ENCODE measurements around the gene STAG1. TPM values are rescaled to one million over a fixed set of nuclear protein-coding genes. Genes with fewer than 3 reads are reported as not detected.

The STAG1 gene
- total RNA-seq, 1 experiment from 2014 or later = 34.6 TPM

DNA sequence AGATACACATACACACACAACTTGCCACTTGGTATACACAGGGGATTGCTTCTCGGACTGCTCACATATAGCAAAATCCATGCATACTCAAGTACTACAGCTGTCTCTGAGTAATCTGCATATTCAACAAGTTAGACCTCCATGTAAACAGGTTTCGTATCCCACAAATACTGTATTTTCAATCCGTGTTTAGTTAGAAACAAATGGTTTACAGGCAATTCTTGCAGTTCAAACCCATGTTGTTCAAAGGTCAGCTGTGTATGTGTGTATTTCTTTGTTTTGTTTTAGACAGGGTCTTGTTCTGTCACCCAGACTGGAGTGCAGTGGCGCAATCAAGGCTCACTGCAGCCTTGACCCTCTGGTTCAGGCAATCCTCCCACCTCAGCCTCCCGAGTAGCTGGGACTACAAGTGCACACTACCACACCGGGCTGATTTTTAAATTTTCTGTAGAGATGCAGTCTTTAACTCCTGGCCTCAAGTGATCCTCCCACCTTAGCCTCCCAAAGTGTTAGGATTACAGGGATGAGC is 253.2 kb downstream of the STAG1 start:
- no peak overlapping the region for H3K56ac ChIP-seq (ENCODE audit: insufficient read length, low read depth, low read length)
- DNase-seq = no peak
- no peaks in the 10 kb centered on the region for H3K27me3 Mint-ChIP-seq (ENCODE audit: low read depth)
- H3T11ph ChIP-seq (ENCODE audit: low read length) = no peak overlapping the region
- peaks cover 5 to 14% (median 7%) of the 10 kb centered on the region in 3 experiments; a peak in 5 of 7 replicates for H3K36me3 Mint-ChIP-seq (ENCODE audit: insufficient read depth in 1 of 3, low read depth in 3 of 3)
- H3K18ac ChIP-seq (ENCODE audit: insufficient read length, low read depth, low read length) = no peak overlapping the region
- H2AK5ac ChIP-seq (ENCODE audit: insufficient read length, low read length) = no peak overlapping the region
- no peak overlapping the region for H3K23ac ChIP-seq (ENCODE audit: insufficient read length, low read depth, low read length)
- no peaks in the 10 kb centered on the region for H3K9me3 ChIP-seq (ENCODE audit: control insufficient read depth, low read depth, low read length)
- TF ChIP-seq, protein P1, sequence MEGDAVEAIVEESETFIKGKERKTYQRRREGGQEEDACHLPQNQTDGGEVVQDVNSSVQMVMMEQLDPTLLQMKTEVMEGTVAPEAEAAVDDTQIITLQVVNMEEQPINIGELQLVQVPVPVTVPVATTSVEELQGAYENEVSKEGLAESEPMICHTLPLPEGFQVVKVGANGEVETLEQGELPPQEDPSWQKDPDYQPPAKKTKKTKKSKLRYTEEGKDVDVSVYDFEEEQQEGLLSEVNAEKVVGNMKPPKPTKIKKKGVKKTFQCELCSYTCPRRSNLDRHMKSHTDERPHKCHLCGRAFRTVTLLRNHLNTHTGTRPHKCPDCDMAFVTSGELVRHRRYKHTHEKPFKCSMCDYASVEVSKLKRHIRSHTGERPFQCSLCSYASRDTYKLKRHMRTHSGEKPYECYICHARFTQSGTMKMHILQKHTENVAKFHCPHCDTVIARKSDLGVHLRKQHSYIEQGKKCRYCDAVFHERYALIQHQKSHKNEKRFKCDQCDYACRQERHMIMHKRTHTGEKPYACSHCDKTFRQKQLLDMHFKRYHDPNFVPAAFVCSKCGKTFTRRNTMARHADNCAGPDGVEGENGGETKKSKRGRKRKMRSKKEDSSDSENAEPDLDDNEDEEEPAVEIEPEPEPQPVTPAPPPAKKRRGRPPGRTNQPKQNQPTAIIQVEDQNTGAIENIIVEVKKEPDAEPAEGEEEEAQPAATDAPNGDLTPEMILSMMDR (conservative IDR thresholded peaks at IDR 0.05) = no peak
- H3K27me3 ChIP-seq (ENCODE audit: insufficient read depth, low read length) = no peaks in the 10 kb centered on the region
- no peaks in the 10 kb centered on the region for H4K20me1 ChIP-seq (ENCODE audit: control insufficient read depth, insufficient read depth, insufficient read length)
- no peaks in the 10 kb centered on the region for H3K9me3 Mint-ChIP-seq
- no peak overlapping the region for H3K27ac ChIP-seq (ENCODE audit: insufficient read length, low read depth, low read length)
- H3K27ac Mint-ChIP-seq = no peak overlapping the region; a peak in 1 of 7 replicates
- H2BK5ac ChIP-seq (ENCODE audit: insufficient read length, low read length) = no peak overlapping the region
- H3K4me1 Mint-ChIP-seq = no peaks in the 10 kb centered on the region
- H3K9ac ChIP-seq (ENCODE audit: extremely low read depth, insufficient read length, low read length) = no peak overlapping the region
- H3K4ac ChIP-seq (ENCODE audit: low read depth, low read length) = no peak overlapping the region
- H3K79me1 ChIP-seq (ENCODE audit: insufficient read depth, low read depth, low read length, poor library complexity, severe bottlenecking) = no peaks in the 10 kb centered on the region
- H3K4me1 ChIP-seq (ENCODE audit: insufficient read depth, low read length) = no peaks in the 10 kb centered on the region
- H3K4me2 ChIP-seq (ENCODE audit: insufficient read depth, insufficient read length, low read length) = no peak overlapping the region
- no peak overlapping the region for H2BK20ac ChIP-seq (ENCODE audit: low read depth, low read length, poor library complexity, severe bottlenecking)
- no CpG with 5 or more reads among the region's 6 CpGs for WGBS (ENCODE audit: extremely low coverage, insufficient read length, low lambda C conversion rate)
- no peak overlapping the region for H3K14ac ChIP-seq (ENCODE audit: insufficient read depth, low read length)
- no peak overlapping the region for H2AFZ ChIP-seq (ENCODE audit: low read length)
- no peak overlapping the region for H2BK120ac ChIP-seq (ENCODE audit: low read depth, low read length, poor library complexity, severe bottlenecking)
- no peak overlapping the region for H2BK15ac ChIP-seq (ENCODE audit: low read depth, low read length)
- H3K4me3 Mint-ChIP-seq = no peak overlapping the region
- H3K23me2 ChIP-seq (ENCODE audit: insufficient read length, low read depth, low read length, poor library complexity, severe bottlenecking) = no peaks in the 10 kb centered on the region
- no peak overlapping the region for H2BK12ac ChIP-seq (ENCODE audit: insufficient read length, low read depth, low read length)
- H3K79me2 ChIP-seq (ENCODE audit: insufficient read depth, low read length) = no peaks in the 10 kb centered on the region
- no peak overlapping the region for H4K91ac ChIP-seq (ENCODE audit: insufficient read length, low read depth, low read length)
- H4K8ac ChIP-seq (replicated peaks; ENCODE audit: insufficient read length, low read depth, low read length) = no peak overlapping the region
- no peak overlapping the region for H4K5ac ChIP-seq (ENCODE audit: insufficient read length, low read depth, low read length)

Measured in H9 (cell line).